Activated gamma-delta T cell treated with Interleukin-2 at 50 U/mL for 16 hours (primary cell): ENCODE data around the gene PPP1R2.

Experiments
- DNase-seq: peaks from one replicate; pipeline ENCODE4 v3.0.0-alpha.2; 2020

Gene PPP1R2

DNA sequence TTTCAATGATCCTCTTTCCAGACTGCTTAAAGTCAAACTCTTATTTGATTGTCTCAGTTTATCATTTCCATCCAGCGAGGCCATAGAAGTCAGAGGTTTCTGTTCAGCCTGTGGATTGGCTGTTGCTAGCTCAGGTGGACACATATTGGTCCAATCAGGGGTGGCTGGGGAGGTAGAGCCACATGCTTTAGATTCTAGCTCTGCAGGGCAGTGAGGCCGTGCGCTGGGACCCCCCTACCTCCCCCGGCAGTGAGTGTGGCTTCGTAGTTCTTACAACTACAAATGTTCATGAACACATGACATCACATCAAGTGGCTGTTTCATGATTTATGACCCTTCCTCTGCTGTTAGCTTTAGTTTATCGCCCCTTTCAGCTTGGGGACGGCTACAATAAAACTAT, 22.6 kb upstream of the PPP1R2 start:
- no peak for DNase-seq

DNA sequence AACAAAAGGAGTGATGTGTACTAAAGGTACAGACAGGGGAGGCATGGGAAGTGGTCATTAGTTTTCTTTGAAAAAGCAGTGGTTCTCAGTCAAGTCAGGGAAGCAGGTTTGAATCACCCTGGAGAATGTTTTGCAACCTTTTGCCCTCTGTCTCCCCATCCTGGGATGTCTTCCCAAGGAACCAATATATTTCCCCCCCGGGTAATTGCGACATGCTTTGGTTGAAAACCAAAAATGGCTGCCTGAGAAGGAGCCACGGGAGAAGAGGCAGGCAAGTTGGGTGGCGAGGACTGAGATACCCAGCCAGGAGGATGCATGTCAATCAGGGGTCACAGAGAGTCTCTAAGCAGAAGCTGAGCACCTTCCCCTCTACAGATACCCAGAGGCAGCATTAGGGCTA, 20.2 kb upstream of the PPP1R2 start:
- DNase-seq, result no peak

DNA sequence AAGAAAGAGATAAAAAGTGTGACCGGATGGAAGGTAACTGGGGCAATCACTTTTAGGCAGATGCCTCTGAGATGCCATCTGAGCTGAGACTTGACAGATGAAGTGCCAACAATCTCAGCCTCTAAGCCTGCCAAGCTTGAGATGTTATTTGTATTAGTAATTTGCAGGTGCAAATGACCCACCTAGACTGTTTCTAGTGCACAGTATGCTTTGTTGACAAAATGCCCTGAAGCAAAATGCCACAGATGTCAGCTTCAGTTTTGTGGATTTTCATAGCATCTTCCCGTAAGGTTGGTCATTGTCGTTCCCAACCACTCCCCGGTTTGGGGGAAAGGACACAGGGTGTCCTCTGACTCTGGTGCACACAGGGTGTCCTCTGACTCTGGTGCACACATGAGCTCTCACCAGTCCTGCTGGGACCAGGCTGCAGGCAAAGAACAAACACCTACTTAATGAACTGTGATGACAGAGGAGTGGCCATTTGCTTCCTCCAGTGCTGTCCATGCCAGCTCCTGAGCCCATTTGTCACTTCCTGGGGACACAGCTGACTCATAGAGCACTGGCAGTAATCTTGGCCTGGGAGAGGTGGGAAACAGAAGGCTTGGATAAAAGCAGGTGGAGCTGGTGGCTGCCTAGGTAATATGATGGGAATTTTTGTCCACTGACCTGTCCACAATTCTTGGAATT, 16.7 kb upstream of the PPP1R2 start:
- no peak for DNase-seq

GRCh38 chr3:195558602-195559001, 15.5 kb upstream of the PPP1R2 start:
- DNase-seq, result peak; percentile 24

GRCh38 chr3:195557322-195557721, 14.2 kb upstream of the PPP1R2 start:
- no peak for DNase-seq

DNA sequence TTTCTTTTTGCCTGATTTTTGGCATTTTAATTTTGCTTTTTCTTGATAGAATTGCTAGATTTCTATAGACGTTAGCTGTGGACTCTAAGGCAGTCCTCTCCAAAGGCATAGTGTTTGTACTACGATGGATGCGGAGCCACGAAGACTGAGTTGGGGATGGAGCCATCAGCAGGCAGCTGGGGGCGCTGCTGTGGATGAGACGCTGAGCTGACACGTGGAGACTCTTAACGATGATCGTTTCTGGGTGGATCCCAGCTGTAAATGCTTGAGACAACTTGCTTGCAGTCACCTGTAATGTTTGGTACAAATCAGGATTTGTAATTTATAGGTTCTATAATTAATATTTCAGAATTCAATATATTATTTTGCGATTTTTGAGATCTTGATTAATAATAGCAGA, 13.3 kb upstream of the PPP1R2 start:
- no peak for DNase-seq

DNA sequence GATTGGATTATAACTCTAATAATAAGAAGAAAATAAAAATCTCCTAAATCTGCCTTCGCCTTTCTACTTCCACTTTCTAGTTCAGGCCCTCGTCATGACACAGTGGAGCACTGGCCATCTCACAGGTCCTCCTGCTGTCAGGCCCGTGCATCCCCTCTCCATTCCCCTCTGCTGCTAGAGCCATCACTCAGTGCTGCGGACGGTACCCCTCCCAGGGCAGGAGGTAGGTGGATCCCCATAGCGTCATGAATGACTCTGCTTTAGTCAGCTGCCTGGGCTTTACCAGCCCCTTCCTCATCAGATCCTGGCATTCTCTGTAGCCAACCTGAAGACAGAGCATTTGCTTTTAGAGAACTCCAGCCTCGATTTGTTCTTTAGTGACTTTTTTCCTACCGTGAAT, 12.0 kb upstream of the PPP1R2 start:
- no peak for DNase-seq

DNA sequence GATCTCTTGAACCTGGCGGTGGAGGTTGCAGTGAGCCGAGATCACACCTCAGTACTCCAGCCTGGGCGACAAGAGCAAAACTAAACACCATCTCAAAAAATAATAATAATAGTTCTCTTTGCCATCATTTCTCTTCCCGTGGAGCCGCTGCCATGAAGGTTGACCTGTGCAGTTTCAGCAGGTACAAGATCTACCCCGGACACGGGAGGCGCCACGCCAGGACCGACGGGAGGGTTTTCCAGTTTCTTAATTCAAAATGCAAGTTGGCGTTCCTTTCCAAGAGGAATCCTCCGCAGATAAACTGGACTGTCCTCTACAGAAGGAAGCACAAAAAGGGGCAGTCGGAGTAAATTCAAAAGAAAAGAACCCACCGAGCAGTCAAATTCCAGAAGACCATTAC, 11.3 kb upstream of the PPP1R2 start:
- no peak for DNase-seq

DNA sequence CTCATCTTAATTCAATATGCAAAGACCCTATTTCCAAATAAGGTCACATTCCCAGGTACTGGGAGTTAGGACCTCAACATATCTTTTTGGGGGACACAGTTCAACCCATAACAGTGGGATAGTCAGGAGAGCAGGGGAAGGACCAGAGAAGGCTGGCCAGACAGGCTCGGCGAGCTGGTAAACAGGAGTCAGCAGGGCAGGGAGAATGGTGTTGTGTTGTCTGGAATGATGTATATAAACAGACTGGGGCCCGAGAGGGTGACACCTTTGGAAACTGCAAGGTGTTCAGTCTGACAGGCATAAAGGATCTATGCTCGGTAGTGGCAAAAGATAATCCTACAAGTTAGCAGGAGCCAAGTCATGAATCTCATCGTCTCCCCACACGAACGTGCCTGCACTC, 10.1 kb upstream of the PPP1R2 start:
- no peak for DNase-seq

DNA sequence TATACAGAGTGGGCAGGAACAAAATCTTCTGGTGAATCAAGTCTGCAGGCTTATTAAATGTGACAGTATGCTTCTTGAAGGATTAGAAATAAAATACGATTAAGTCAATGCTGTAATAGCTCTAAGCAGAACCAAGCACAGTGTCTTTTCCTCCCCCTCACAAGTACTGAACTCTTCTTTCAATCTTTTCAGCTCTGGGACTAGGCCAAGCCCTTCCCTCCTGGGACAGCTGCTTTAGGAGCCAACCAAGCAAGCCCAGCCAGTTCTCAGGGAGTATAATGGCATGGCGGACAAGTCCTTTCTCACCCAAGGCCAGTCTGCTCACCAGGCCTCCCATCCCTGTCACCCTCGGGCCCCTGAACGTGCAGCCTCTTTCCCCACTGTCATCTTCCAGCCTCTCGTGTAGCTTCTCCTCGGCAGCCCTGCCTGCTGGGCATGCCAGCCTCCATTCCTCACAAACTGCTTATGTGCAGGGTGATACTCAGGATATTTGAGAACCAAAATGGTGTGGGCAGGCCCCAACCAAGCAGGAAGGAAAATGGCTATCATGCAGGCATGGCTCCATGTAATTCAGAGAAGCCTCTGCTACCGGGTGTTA, 8.4 kb upstream of the PPP1R2 start:
- no peak for DNase-seq

- peak; percentile 22 for DNase-seq
Measured at GRCh38 chr3:195550723-195551122, 7.6 kb upstream of the PPP1R2 start.

DNA sequence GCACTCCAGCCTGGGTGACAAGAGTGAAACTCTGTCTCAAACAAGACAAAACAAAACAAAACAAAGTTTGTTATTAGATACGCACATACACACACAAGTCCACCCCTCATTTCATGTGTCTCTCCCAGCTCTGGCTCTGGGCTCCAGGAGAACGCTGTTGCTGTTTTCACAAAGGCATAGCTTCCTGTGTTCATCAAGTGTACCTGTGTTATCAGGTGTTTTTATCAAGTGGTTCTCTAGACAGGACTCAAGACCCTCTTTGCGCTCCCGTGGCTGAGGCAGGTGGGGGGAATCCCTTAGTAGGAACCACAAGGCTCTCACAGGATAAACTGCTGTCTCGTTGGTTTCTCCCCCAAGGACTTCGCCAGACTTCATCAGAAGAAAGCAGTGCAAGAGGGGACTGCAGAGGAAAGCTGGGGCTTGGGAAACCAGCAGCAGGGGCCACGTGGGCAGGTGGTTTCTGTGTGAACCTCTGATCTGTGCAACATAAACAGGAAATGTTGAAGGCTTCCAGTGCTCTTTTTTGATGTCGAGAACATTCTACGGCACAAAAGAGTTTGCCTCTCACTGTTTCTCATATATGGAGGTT, 6.9 kb upstream of the PPP1R2 start:
- peak; percentile 81 for DNase-seq

- no peak for DNase-seq
Measured at GRCh38 chr3:195548987-195549386, 5.9 kb upstream of the PPP1R2 start.

DNA sequence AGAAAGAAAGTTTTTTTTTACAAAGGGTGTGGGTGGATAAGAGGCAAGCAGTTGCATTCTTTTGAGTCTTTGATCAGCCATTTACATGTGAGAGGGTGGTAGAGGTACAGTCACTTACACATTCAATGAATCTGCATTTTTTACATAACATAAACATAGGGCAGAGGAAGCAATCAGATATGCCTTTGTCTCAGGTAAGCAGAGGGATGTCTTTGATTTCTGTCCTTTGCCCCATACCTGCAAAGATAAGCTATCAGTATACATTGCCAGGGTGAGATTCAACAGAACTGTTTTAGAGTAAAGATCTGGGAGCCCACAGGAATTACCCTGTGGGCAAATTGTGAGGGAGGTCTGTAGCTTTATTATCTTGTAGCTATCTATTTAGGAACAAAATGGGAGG, 5.4 kb upstream of the PPP1R2 start:
- DNase-seq, result no peak

DNA sequence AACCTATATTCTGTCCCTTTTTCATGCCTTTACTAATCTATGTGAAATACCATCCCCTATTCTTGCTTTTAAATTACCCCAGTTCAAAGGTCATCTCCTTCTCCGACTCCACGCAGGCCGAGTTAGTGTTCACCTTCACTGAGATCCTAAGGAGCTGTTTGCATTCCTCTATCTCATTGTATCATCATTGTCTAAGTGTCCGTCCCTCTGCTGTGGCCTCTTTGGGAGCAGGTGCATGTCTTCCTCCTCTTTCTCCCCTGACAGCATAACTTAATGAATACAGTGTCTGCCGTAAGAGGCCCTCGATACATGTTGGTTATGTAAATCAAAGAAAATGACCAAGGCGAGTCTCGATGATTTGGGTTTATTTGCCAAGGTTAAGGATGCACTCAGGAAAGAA, 4.9 kb upstream of the PPP1R2 start:
- no peak for DNase-seq

DNA sequence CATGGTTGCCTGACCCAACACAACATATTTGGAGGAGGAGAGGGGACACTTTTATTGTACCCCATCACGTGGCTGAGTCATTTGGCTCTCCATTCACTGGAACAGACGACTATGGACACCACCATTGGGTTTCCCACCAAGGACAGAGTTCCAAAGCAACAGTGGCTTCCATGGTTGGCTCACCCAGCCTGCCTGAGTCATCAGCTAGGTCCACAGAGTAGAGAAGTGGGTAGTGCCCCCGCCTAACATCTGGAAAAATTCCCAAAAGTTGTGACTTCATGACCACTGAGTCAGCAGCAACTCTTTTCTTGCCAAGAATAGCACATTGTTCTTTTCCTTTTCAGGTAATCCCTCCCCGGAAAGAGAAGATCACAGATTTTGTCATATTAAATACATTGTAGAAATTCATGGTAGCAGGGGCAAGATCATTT, 3.0 kb upstream of the PPP1R2 start:
- DNase-seq, result no peak

- no peak for DNase-seq
Measured at GRCh38 chr3:195544634-195545033, 1.5 kb upstream of the PPP1R2 start.

- no peak for DNase-seq
Measured at GRCh38 chr3:195544230-195544536, 1.1 kb upstream of the PPP1R2 start.

DNA sequence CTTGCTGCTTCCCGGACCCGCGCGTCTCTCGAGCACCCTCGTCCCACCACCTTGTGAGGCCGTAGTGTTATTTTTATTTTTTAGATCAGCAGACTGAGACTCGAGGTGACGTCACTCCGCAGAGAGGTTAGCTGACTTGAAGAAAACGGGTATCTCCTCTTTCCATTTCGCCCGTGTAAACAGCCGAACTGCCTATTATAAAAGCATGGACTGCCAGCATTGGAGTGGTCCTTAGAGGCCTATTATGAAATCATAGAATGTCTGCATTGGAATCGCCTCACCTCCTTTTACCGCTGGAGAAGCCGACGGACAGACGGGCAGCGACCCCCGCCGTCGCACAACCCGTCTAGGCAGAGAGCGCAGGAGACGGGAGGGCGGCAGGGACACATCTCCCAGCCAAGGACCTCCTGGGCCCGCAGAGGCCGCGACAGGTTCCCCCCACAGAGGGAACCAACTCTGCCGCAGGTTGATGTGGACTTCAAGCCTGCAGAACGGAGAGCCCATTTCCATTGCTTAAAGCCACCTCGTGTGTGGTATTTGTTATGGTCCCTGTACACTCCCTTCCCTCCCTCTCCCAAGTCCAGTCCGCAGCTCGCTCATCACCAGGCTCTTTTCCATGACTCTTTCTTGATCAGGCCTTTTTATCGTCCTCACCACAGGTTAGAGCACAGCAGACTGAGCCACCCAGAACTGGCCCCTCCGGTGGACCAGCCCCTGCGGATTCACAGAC, 540 bp upstream of the PPP1R2 start:
- no peak for DNase-seq

DNA sequence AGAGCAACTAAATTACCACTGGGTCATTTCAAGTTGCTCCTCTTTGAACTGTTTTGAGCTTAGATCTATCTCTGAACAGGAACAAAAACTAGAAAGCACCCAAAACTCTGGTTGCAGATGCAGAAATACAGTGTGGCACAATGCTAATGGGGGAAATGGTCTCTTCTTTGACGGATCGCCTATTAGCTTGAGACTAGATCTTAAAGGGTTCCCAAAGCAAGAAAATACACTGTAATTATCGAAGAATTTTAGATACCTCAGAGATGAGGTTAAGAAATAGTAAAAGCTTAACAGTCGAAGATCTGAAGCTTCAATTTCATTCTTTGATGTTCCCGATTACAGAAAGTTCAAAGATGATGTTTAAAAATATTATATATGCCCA, 818 bp downstream of the PPP1R2 start:
- no peak for DNase-seq

- no peak for DNase-seq
Measured at GRCh38 chr3:195540511-195540910, 2.6 kb downstream of the PPP1R2 start.

DNA sequence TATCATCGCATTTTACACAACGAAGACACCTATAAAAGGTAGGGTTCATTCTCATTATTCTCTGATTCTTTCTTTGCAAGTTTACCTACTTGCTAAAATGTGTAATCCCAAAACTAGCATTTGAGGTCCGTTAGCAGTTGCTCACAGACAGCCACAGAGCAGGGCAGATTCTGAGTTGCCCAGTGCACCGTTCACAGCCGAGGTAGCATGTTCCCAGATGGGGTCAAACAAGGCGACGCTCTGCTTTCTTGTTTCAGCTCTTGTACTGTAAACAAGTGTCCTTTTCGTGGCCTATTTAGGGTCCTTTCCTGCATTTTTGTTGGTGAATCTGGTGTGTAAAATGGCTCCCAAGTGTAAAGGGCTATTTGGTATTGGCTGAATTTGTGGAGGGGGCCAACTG, 3.1 kb downstream of the PPP1R2 start:
- no peak for DNase-seq

DNA sequence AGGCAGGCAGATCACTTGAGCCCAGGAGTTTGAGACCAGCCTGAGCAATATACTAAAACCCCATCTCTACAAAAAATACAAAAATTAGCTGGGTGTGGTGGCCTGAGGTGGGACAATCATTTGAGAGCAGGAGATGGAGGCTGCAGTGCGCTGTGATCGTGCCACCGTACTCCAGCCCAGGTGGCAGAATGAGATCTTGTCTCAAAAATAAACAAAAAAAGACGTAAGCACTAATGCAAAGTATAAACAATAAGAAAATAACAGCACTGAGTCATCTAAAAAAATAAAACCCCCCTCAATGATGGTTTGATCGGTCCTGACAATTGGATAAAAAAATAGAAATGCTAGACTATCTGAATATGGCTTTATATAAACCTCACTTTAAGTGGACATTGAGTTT, 3.6 kb downstream of the PPP1R2 start:
- DNase-seq, result no peak

DNA sequence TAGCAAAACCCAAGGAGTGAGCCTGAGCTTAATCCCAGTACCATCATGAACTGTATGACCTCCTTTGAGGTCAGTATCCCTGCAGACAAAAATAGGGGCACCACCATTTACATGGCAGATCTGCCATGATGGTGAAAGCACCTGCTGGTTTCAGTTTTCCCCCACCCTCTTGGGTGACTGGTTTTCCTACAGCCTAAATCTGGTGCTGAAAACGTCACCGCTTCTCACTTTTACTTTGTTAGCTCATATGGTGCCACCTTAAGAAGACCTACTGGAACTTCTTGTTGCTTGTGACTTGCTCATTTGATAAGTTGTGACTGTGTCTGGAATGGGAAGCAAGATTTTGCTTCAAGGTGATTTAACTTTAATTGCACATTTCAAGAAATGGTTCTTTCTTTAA, 5.1 kb downstream of the PPP1R2 start:
- no peak for DNase-seq
